Measurements from ENCODE around the gene SMAD9. TPM values are rescaled to one million over a fixed set of nuclear protein-coding genes. Genes with fewer than 3 reads are reported as not detected.

SMAD9 gene
- total RNA-seq, 3 donors from 2014 or later (not counting 1 experiment from before 2014, with no cell fraction given): not detected

GRCh38 chr13:36920616-36921185 is 663 bp upstream of the SMAD9 start:
- H3K27ac Mint-ChIP-seq: no peak overlapping the region
- 94% methylated on average over 8 of the region's 9 CpGs for WGBS (ENCODE audit: insufficient coverage)
- intact Hi-C loops (cut with micrococcal nuclease): no loop called here
- H3K4me1 ChIP-seq (ENCODE audit: control insufficient read depth, insufficient read depth, low read length): peaks cover 4% of the 10 kb centered on the region
- H3K27ac ChIP-seq (ENCODE audit: low read length): no peak overlapping the region
- no peaks in the 10 kb centered on the region for H3K9me3 ChIP-seq (ENCODE audit: control insufficient read depth, insufficient read depth, low read length)
- H3K4me3 Mint-ChIP-seq: peak overlapping the region; percentile 70
- H3K36me3 ChIP-seq (ENCODE audit: control insufficient read depth, insufficient read depth, low read length): no peaks in the 10 kb centered on the region
- H3K27me3 Mint-ChIP-seq (ENCODE audit: low read depth in 2 of 2): peaks cover 41 to 69% of the 10 kb centered on the region in 2 donors
- no peaks in the 10 kb centered on the region for H3K9me3 Mint-ChIP-seq
- peaks cover 7% of the 10 kb centered on the region for H3K27me3 ChIP-seq (ENCODE audit: control insufficient read depth, insufficient read depth, low read length)
- no peak for DNase-seq
- H3K4me3 ChIP-seq (ENCODE audit: low read length): no peak overlapping the region
- ATAC-seq: no peak
- no peaks in the 10 kb centered on the region for H3K4me1 Mint-ChIP-seq
- H3K36me3 Mint-ChIP-seq: no peaks in the 10 kb centered on the region
- TF ChIP-seq CTCF (IDR thresholded peaks at IDR 0.05): no peak

- Histone ChIP-seq H3K36me3 (ENCODE audit: control insufficient read depth, insufficient read depth, low read length) (no peaks in the 10 kb centered on the region), H3K4me3 (ENCODE audit: low read length) (no peak overlapping the region), H3K27ac (ENCODE audit: low read length) (no peak overlapping the region), H3K4me1 (ENCODE audit: control insufficient read depth, insufficient read depth, low read length) (peaks cover 4% of the 10 kb centered on the region), H3K27me3 (ENCODE audit: control insufficient read depth, insufficient read depth, low read length) (peaks cover 7% of the 10 kb centered on the region), H3K9me3 (ENCODE audit: control insufficient read depth, insufficient read depth, low read length) (no peaks in the 10 kb centered on the region)
- ATAC-seq (peak in 1 of 3 donors; percentile 8), DNase-seq (no peak)
- Mint-ChIP-seq H3K36me3 (no peaks in the 10 kb centered on the region), H3K27me3 (ENCODE audit: low read depth in 2 of 2) (peaks cover 44 to 72% of the 10 kb centered on the region in 2 donors), H3K4me3 (peak overlapping the region; percentile 37), H3K27ac (no peak overlapping the region), H3K4me1 (no peaks in the 10 kb centered on the region), H3K9me3 (no peaks in the 10 kb centered on the region)
- 1% methylated on average over 51 of the region's 51 CpGs for WGBS (ENCODE audit: insufficient coverage)
- no peak for TF ChIP-seq CTCF (IDR thresholded peaks at IDR 0.05)
- intact Hi-C loops (cut with micrococcal nuclease): no loop called here
Observed at GRCh38 chr13:36919171-36919832, 736 bp downstream of the SMAD9 start.

- intact Hi-C loops (cut with micrococcal nuclease): no loop called here
- Mint-ChIP-seq H3K27me3 (ENCODE audit: low read depth in 2 of 2) (peaks cover 50 to 81% of the 10 kb centered on the region in 2 donors), H3K4me3 (peak overlapping the region; percentile 37)
Observed at GRCh38 chr13:36918246-36919131, 1.5 kb downstream of the SMAD9 start.

More at GRCh38 chr13:36918246-36919131, 1.5 kb downstream of the SMAD9 start:
- H3K36me3 ChIP-seq (ENCODE audit: control insufficient read depth, insufficient read depth, low read length): no peaks in the 10 kb centered on the region
- no peak for TF ChIP-seq CTCF (IDR thresholded peaks at IDR 0.05)
- H3K27ac ChIP-seq (ENCODE audit: low read length): no peak overlapping the region
- no peaks in the 10 kb centered on the region for H3K4me1 Mint-ChIP-seq
- no peak overlapping the region for H3K27ac Mint-ChIP-seq
- 62% methylated on average over 11 of the region's 12 CpGs for WGBS (ENCODE audit: insufficient coverage)
- no peak for ATAC-seq
- no peak overlapping the region for H3K4me3 ChIP-seq (ENCODE audit: low read length)
- H3K9me3 Mint-ChIP-seq: no peaks in the 10 kb centered on the region
- peaks cover 7% of the 10 kb centered on the region for H3K27me3 ChIP-seq (ENCODE audit: control insufficient read depth, insufficient read depth, low read length)
- H3K4me1 ChIP-seq (ENCODE audit: control insufficient read depth, insufficient read depth, low read length): peaks cover 4% of the 10 kb centered on the region
- H3K9me3 ChIP-seq (ENCODE audit: control insufficient read depth, insufficient read depth, low read length): no peaks in the 10 kb centered on the region
- H3K36me3 Mint-ChIP-seq: no peaks in the 10 kb centered on the region
- DNase-seq: no peak
